K562 (cell line): ENCODE measurements around the gene FKBP7. TPM values are rescaled to one million over a fixed set of nuclear protein-coding genes. Genes with fewer than 3 reads are reported as not detected.

Source experiments
- ATF3 ChIP-seq, 2 experiments: fragments of 450-650 bp in 1 of 2; sonication (generic) in 1 of 2; formaldehyde crosslinking in 1 of 2; IDR thresholded peaks in 1 of 2; conservative IDR thresholded peaks in 1 of 2; 2 replicates each; pipeline versions ENCODE4 v1.6.1 to v1.8.1; 2016 to 2023; ENCODE audit warnings: mild to moderate bottlenecking in 2 of 2, moderate library complexity in 2 of 2, inconsistent platforms in 1 of 2, missing genetic modification reagents in 1 of 2
- ATF7 ChIP-seq: fragments of 450-650 bp; IDR thresholded peaks from 2 replicates; pipeline ENCODE4 v1.7.1; 2014; ENCODE audit warnings: mild to moderate bottlenecking, moderate library complexity
- BHLHE40 ChIP-seq: IDR thresholded peaks from 2 replicates; pipeline ENCODE4 v1.6.1; 2011; ENCODE audit warnings: low read length, improper control_type of control experiment
- CBFA2T3 ChIP-seq: fragments of 450-650 bp; IDR thresholded peaks from 2 replicates; pipeline ENCODE4 v1.6.1; 2017
- CBX2 ChIP-seq: fragments of 200-600 bp; sonication (generic); IDR thresholded peaks from one replicate; pipeline ENCODE4 v1.6.1; 2012; ENCODE audit warnings: mild to moderate bottlenecking, low read length, inconsistent platforms; ENCODE audit not compliant: insufficient read depth, poor library complexity, severe bottlenecking
- CBX3 ChIP-seq, 2 experiments: IDR thresholded peaks; 1 replicate in 1 of 2; 2 replicates in 1 of 2; pipeline ENCODE4 v1.6.1; 2012; ENCODE audit warnings: inconsistent platforms in 2 of 2, low read length in 2 of 2, borderline replicate concordance in 1 of 2, control low read depth in 1 of 2
- E2F6 ChIP-seq, 2 experiments: IDR thresholded peaks; 2 replicates each; pipeline ENCODE4 v1.6.1; 2011; ENCODE audit warnings: borderline replicate concordance in 1 of 2, control low read depth in 1 of 2, low read depth in 1 of 2, low read length in 1 of 2, mild to moderate bottlenecking in 1 of 2, mixed read lengths in 1 of 2, moderate library complexity in 1 of 2; ENCODE audit not compliant: insufficient read depth in 1 of 2, insufficient read length in 1 of 2, poor library complexity in 1 of 2, severe bottlenecking in 1 of 2; ENCODE audit errors: extremely low read depth in 1 of 2
- ETV1 ChIP-seq: fragments of 450-650 bp; conservative IDR thresholded peaks from 2 replicates; pipeline ENCODE4 v1.6.1; 2016; ENCODE audit warnings: missing genetic modification characterization, control low read depth, low read depth, missing compliant biosample characterization
- FOXJ2 ChIP-seq: fragments of 200-800 bp; sonication (Bioruptor generic); IDR thresholded peaks from 2 replicates; pipeline ENCODE4 v1.6.1; 2016; ENCODE audit warnings: missing genetic modification characterization, missing compliant biosample characterization
- RBM25 ChIP-seq: fragments of 200-400 bp; formaldehyde crosslinking; IDR thresholded peaks from 2 replicates; pipeline ENCODE4 v1.6.1; 2018; ENCODE audit warnings: low read length, low read depth, moderate library complexity; ENCODE audit not compliant: severe bottlenecking
- SRSF9 ChIP-seq: fragments of 200-400 bp; formaldehyde crosslinking; IDR thresholded peaks from 2 replicates; pipeline ENCODE4 v1.6.1; 2017; ENCODE audit warnings: low read depth, low read length, borderline replicate concordance
- STAT5A ChIP-seq: IDR thresholded peaks from 2 replicates; pipeline ENCODE4 v1.6.1; 2012; ENCODE audit warnings: low read length, inconsistent platforms, borderline replicate concordance
- THRA ChIP-seq: fragments of 450-650 bp; IDR thresholded peaks from 2 replicates; pipeline ENCODE4 v1.6.1; 2017; ENCODE audit warnings: mild to moderate bottlenecking, moderate library complexity
- TSC22D4 ChIP-seq: fragments of 450-650 bp; IDR thresholded peaks from 2 replicates; pipeline ENCODE4 v1.6.1; 2016; ENCODE audit warnings: missing genetic modification characterization, missing biosample characterization, control low read depth
- XRCC4 ChIP-seq: IDR thresholded peaks from one replicate; pipeline ENCODE4 v1.6.1; 2011; ENCODE audit not compliant: insufficient read depth, insufficient read length; ENCODE audit errors: extremely low read depth
- ZMIZ1 ChIP-seq, 2 experiments: fragments of 150-350 bp in 1 of 2; IDR thresholded peaks; 2 replicates each; pipeline ENCODE4 v1.6.1; 2012 to 2016; ENCODE audit warnings: low read depth in 2 of 2, low read length in 2 of 2, mild to moderate bottlenecking in 1 of 2, moderate library complexity in 1 of 2
- ZNF184 ChIP-seq: sonication (generic); formaldehyde crosslinking; IDR thresholded peaks from 2 replicates; pipeline ENCODE4 v1.5.0; 2020; ENCODE audit warnings: missing genetic modification reagents
- ZNF224 ChIP-seq: sonication (generic); formaldehyde crosslinking; IDR thresholded peaks from 2 replicates; pipeline ENCODE4 v1.8.0; 2022; ENCODE audit warnings: mild to moderate bottlenecking, missing genetic modification reagents
- ZNF561 ChIP-seq: fragments of 450-650 bp; formaldehyde crosslinking; conservative IDR thresholded peaks from 2 replicates; pipeline ENCODE4 v1.4.0; 2020; ENCODE audit warnings: mild to moderate bottlenecking, moderate library complexity
- ZSCAN29 ChIP-seq: fragments of 450-650 bp; IDR thresholded peaks from 2 replicates; pipeline ENCODE4 v1.6.1; 2017
- polyA plus RNA-seq, 8 experiments: library from polyadenylated mRNA; depleted of rRNA in 4 of 8; stranded (reverse) in 5 of 8; unstranded in 3 of 8; fragments of >200 nt; fragmentation: Nextera tagmentation in 2 of 8; fragmentation: Illumina TruSeq in 1 of 8; extraction: Ambion mirVana in 2 of 8; extraction: Trizol in 1 of 8; gene quantifications; 2 replicates each; pipeline versions ENCODE4 v1.2.1 to v1.2.3, GENCODE V29; 2011 to 2014; ENCODE audit warnings: inconsistent platforms in 1 of 8, missing spikeins in 1 of 8
- total RNA-seq, 7 experiments: library from RNA; depleted of rRNA in 6 of 7; stranded (reverse); fragments of >200 nt in 6 of 7; fragmentation: Illumina TruSeq in 2 of 7; extraction: Trizol in 2 of 7; gene quantifications; 2 replicates each; pipeline versions ENCODE4 v1.2.1 to v1.2.3, GENCODE V29; 2011 to 2021; ENCODE audit warnings: low replicate concordance in 1 of 7

The FKBP7 gene
- total and polyA plus RNA-seq, 9 of the 15 experiments (the other 6 are each of a cell fraction or from before 2014, with no cell fraction given) = 6.1 to 23.2 (median 19.0) TPM

- TF ChIP-seq ETV1 (no peak), CBX3 (IDR thresholded peaks at IDR 0.05; ENCODE audit: borderline replicate concordance in 1 of 2, low read length in 2 of 2) (no peak; a peak in 1 of 3 replicates), CBX2 (no peak), E2F6 (IDR thresholded peaks at IDR 0.05; ENCODE audit: borderline replicate concordance in 1 of 2, extremely low read depth in 1 of 2, insufficient read depth in 1 of 2, insufficient read length in 1 of 2, low read depth in 1 of 2, low read length in 1 of 2, poor library complexity in 1 of 2, severe bottlenecking in 1 of 2) (peak; percentile 21 to 68), ZSCAN29 (no peak), STAT5A (no peak), TSC22D4 (tag) (no peak), SRSF9 (no peak), BHLHE40 (peak; percentile 15; the same call in 1 of the 2 replicates), ATF3 (IDR thresholded peaks at IDR 0.05) (no peak), ATF3 (CRISPR knock-in tag; conservative IDR thresholded peaks at IDR 0.05) (no peak), CBFA2T3 (no peak), ATF7 (peak; percentile 90), ZNF184 (CRISPR knock-in tag) (no peak), XRCC4 (no peak), ZNF561 (CRISPR knock-in tag) (no peak), THRA (no peak), RBM25 (peak; percentile 10), ZNF224 (no peak), ZMIZ1 (IDR thresholded peaks at IDR 0.05; ENCODE audit: low read depth in 2 of 2, low read length in 2 of 2) (peak in 1 of 2 experiments; percentile 39; a peak in 1 of 4 replicates), FOXJ2 (peak; percentile 60; the same call in 1 of the 2 replicates)
Measured at GRCh38 chr2:178450774-178451525, 27.4 kb downstream of the FKBP7 start, which contains the start of the genes PJVK and PRKRA (continued).
